GM10248 (cell line): Measurements from ENCODE around the gene FBXL17.

Experiments used
- CTCF ChIA-PET: fragments of 300-600 bp; sonication (Branson Sonifier 250); formaldehyde crosslinking; extraction: SDS; loops from one replicate; lab custom pipeline; 2021; ENCODE audit warnings: antibody characterized with exemption; lab: Yijun Ruan, JAX
- POLR2A ChIA-PET: fragments of 350-650 bp; sonication (Branson Sonifier 250); formaldehyde crosslinking; extraction: SDS; loops from one replicate; lab custom pipeline; 2020; ENCODE audit warnings: antibody characterized with exemption; lab: Yijun Ruan, JAX
- DNase-seq: peaks from one replicate; pipeline ENCODE4 v3.0.0; 2012; ENCODE audit errors: extremely low spot score
- TF ChIP-seq, protein P1 (sequence below): IDR thresholded peaks from 2 replicates; pipeline ENCODE4 v1.5.1; 2012; ENCODE audit warnings: mild to moderate bottlenecking, low read depth; ENCODE audit errors: extremely low read depth, missing control alignments, control extremely low read depth

Gene FBXL17

DNA sequence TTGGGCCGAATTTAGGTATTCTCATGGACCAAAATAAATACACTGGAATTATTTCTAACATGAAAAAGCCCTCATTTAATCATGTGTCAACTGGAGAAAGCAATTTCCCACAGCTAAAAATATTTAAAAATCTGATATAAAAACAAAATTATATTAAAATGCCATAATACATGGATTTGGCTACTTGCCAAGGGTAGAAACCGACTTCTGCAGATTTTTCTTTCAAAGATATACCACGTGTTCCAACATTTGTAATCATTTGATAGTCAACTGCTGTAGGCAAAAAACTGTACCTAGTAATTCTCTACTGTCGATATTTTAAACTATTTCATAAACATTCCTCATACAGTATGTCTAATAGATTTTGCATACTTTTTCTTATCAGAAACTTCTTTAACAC lies 237.6 kb downstream of the FBXL17 start:
- TF ChIP-seq, protein P1, sequence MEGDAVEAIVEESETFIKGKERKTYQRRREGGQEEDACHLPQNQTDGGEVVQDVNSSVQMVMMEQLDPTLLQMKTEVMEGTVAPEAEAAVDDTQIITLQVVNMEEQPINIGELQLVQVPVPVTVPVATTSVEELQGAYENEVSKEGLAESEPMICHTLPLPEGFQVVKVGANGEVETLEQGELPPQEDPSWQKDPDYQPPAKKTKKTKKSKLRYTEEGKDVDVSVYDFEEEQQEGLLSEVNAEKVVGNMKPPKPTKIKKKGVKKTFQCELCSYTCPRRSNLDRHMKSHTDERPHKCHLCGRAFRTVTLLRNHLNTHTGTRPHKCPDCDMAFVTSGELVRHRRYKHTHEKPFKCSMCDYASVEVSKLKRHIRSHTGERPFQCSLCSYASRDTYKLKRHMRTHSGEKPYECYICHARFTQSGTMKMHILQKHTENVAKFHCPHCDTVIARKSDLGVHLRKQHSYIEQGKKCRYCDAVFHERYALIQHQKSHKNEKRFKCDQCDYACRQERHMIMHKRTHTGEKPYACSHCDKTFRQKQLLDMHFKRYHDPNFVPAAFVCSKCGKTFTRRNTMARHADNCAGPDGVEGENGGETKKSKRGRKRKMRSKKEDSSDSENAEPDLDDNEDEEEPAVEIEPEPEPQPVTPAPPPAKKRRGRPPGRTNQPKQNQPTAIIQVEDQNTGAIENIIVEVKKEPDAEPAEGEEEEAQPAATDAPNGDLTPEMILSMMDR: no peak
- DNase-seq: no peak
- ChIA-PET CTCF (no interaction called here), POLR2A (no interaction called here)

DNA sequence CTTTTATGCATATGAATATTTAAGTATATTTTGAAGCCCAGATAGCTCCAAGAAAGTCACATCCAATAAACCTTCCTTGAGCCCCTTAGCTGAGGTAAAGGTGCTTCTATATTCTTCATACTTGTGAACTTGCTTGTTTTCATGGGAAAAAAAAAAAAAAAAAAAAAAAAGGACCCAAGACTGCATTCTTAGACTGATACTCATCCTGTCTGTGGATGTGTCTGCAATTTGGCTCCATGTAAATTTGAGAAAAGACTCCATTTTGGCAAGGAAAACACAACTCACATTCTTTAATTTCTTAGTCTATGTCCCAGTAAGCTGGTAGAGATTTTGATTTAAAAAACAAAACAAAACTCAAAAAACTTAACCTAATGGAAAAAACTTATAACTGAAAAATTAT lies 238.3 kb downstream of the FBXL17 start:
- POLR2A ChIA-PET: no interaction called here
- no peak for DNase-seq
- CTCF ChIA-PET: no interaction called here
- TF ChIP-seq, protein P1: no peak

DNA sequence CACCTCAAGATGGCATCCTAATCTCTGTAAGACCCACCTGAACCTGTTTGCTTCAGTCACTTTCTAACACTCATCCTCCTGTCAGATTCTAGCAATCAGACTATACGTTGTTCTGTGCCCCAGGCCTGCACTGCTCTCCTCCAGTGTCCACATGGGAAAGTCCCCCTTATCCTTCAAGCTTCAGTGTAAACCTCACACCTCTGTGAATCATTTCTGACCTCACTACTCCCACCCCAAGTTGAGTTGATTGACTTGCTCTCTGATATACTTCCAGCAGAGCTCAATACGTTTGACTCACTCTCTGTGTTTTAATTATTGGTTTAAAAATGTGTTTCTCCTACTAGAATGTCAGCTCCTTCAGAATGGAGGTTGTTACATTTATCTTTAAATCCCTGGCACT lies 240.2 kb downstream of the FBXL17 start:
- DNase-seq: peak; percentile 12
- TF ChIP-seq, protein P1: no peak
- ChIA-PET POLR2A (no interaction called here), CTCF (interaction anchor here (1.1 to 1.4 kb wide), 2 partner anchors 9 to 13 kb away, joined by 3 to 4 read pairs; no protein-coding TSS in a partner anchor)

DNA sequence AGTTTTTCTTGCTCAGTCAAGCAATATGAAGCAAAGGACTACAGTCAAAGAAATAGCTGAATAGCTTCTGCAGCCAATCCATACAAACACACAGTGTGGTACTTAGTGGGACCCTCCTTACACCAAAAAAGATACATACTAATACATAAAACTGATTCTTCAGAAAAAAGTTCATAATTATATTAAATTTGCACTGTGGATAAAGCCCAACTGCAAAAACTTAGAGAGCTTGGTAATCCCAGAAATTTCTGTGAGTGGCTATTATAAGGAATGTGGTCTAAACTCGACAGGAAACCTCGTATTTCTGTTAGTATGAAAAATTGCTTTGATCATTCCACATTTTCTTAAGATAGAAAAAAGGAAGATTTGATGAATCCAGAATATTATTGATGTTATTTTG lies 245.4 kb downstream of the FBXL17 start:
- TF ChIP-seq, protein P1: no peak
- ChIA-PET POLR2A (no interaction called here), CTCF (no interaction called here)
- DNase-seq: no peak

DNA sequence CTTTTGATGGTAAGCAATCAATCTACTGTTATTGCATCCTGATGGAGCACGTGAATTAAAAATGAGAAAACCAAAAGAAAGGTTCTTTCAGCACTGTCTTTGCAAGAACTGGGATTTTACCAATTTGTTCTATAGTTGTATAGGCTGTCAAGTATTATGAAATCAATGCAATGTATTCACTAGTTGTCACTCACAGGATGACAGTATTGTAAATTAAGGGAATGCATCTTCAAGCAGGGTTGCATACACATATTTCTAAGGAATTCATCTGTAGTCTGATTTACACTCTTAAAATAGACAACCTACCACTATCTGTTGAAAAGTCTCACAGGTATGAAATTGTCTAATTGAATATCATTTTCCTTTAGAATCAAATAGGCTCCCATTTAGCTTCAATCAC lies 252.8 kb downstream of the FBXL17 start:
- ChIA-PET POLR2A (no interaction called here), CTCF (interaction anchor here (0.7 to 1.4 kb wide), 3 partner anchors 13 to 46 kb away, joined by 3 to 4 read pairs (median 4); no protein-coding TSS in a partner anchor)
- TF ChIP-seq, protein P1: no peak
- DNase-seq: no peak

DNA sequence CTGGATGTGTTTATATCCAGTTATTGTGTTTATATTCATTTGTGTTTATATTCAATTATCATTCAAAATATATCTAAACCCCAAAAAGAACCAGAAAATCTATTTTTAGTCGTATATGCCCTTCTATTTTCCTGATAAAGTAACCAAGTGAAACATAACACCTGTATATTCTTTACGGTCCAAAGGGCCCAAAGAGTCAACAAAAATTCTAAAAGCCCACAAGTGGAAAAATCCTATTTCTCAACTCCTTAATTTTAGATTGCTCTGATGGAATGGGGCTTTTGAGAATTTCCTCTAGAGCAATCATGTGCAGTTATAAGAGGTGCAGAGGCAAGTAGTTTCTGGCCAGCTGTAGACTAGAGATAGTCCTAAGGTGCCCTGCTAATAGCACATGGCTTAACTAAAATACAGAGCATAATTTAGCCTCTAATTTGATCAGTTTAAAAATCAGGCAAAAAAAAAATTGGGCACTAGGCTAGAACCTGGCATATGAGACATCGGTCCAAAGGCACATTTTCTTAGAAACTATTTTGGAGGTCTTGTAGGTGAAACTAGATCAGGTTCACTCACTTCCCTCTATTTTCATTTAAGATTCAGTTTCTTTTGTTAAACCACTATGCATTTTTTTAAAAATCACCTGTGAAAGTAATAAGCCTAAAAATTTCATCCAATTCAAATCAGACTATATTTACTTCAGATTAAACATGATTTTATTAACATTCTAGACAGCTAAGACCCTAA lies 256.0 kb downstream of the FBXL17 start:
- TF ChIP-seq, protein P1: no peak
- CTCF ChIA-PET: no interaction called here
- no peak for DNase-seq
- POLR2A ChIA-PET: no interaction called here
